HG03103 (cell line): ENCODE data around the gene TM9SF4.

Experiments
- ATAC-seq: cut with Tn5 transposase; IDR thresholded peaks from one replicate; pipeline ENCODE4 v1.9.1; 2021; ENCODE audit warnings: low read depth; ENCODE audit not compliant: unreplicated experiment

The TM9SF4 gene

GRCh38 chr20:32205110-32205842, 95.8 kb downstream of the TM9SF4 start:
- ATAC-seq: no peak

GRCh38 chr20:32205843-32206759, 96.6 kb downstream of the TM9SF4 start:
- ATAC-seq: no peak

- ATAC-seq: peak; percentile 13
Measured at GRCh38 chr20:32206760-32207625, 97.5 kb downstream of the TM9SF4 start.

GRCh38 chr20:32207626-32208498, 98.3 kb downstream of the TM9SF4 start, which contains the start of the genes PLAGL2 and POFUT1:
TSS of gene PLAGL2 (minus strand) at chr20:32207743. CDS start at chr20:32202178, 5,565 bp downstream.
TSS of gene POFUT1 (plus strand) at chr20:32207880. CDS start at chr20:32207942, 62 bp downstream.
- ATAC-seq: peak; percentile 91

- ATAC-seq: no peak
Measured at GRCh38 chr20:32208499-32209154, 99.1 kb downstream of the TM9SF4 start.

- ATAC-seq: no peak
Measured at GRCh38 chr20:32209850-32210605, 100.5 kb downstream of the TM9SF4 start.

- ATAC-seq: no peak
Measured at GRCh38 chr20:32213870-32214269, 104.4 kb downstream of the TM9SF4 start.

GRCh38 chr20:32215147-32215546, 105.6 kb downstream of the TM9SF4 start:
- ATAC-seq: no peak

- ATAC-seq: no peak
Measured at GRCh38 chr20:32215729-32216128, 106.2 kb downstream of the TM9SF4 start.

- ATAC-seq: no peak
Measured at GRCh38 chr20:32216179-32217142, 106.9 kb downstream of the TM9SF4 start.
